Measurements from ENCODE around the gene COTL1. TPM values are rescaled to one million over a fixed set of nuclear protein-coding genes. Genes with fewer than 3 reads are reported as not detected.
A peak's percentile ranks its signal among the peaks of the same experiment; 100 is the strongest.

COTL1 gene
- total and polyA plus RNA-seq, 2 of the 13 experiments (the other 11 are each of a cell fraction or from before 2014, with no cell fraction given), result 8.7 to 16.9 TPM

- intact Hi-C loops (cut with micrococcal nuclease; ENCODE audit: unreplicated experiment) (no loop called here), in situ Hi-C loops (cut with HindIII; ENCODE audit: extremely low pct_ligation_motif_present, low pct_unique_long_range_greater_than_20kb) (no loop called here)
- no peak for DNase-seq (ENCODE audit: low spot score)
- ChIA-PET POLR2A (no interaction called here), CTCF (ENCODE audit: low intra/inter-chr PET ratio, low total read pairs) (no interaction called here)
- Histone ChIP-seq H3K79me2 (ENCODE audit: insufficient read depth, low read length) (no peaks in the 10 kb centered on the region), H3K27ac (ENCODE audit: extremely low read length, insufficient read depth, low read length) (no peak overlapping the region), H3K9ac (ENCODE audit: insufficient read depth, low read depth, low read length) (no peak overlapping the region), H3K4me3 (replicated peaks in 1 of 3; ENCODE audit: insufficient read depth in 1 of 3, low read depth in 2 of 3, low read length in 3 of 3) (no peak overlapping the region), H4K20me1 (ENCODE audit: insufficient read depth, low read length) (no peaks in the 10 kb centered on the region), H3K4me2 (ENCODE audit: low read depth, low read length) (no peak overlapping the region), H3K4me1 (ENCODE audit: insufficient read depth, low read length) (peaks cover 25% of the 10 kb centered on the region), H3K36me3 (replicated peaks in 1 of 2; ENCODE audit: control insufficient read depth in 1 of 2, insufficient read depth in 2 of 2, low read length in 2 of 2) (no peaks in the 10 kb centered on the region), H3K27me3 (ENCODE audit: control insufficient read depth in 1 of 2, insufficient read depth in 2 of 2, low read length in 2 of 2) (peaks cover 3 to 40% of the 10 kb centered on the region in 2 experiments; a peak in 4 of 5 replicates), H3K9me3 (ENCODE audit: low read length) (no peaks in the 10 kb centered on the region), H2AFZ (ENCODE audit: low read length) (no peak overlapping the region)
- BruUV-seq (replicated peaks), result no TSS peak
- FAIRE-seq, result no peak
- ATAC-seq, result peak; percentile 34
- 59% methylated on average over 7 of the region's 8 CpGs for WGBS (ENCODE audit: low lambda C conversion rate)
- TF ChIP-seq ZSCAN22 (CRISPR knock-in tag; IDR thresholded peaks at IDR 0.05) (no peak), NR1H2 (CRISPR knock-in tag; IDR thresholded peaks at IDR 0.05; ENCODE audit: borderline replicate concordance, low read depth) (no peak), CENPT (CRISPR knock-in tag; IDR thresholded peaks at IDR 0.05; ENCODE audit: low read depth) (no peak), GLI4 (CRISPR knock-in tag; IDR thresholded peaks at IDR 0.05; ENCODE audit: borderline replicate concordance) (no peak), HOXA5 (CRISPR knock-in tag; IDR thresholded peaks at IDR 0.05) (no peak), ZFP36 (IDR thresholded peaks at IDR 0.05; ENCODE audit: borderline replicate concordance, low read depth, low read length, partially characterized antibody) (no peak), ZNF687 (CRISPR knock-in tag; IDR thresholded peaks at IDR 0.05) (peak; percentile 3; the same call in 1 of the 2 replicates)
- TF ChIP-seq, protein P1, sequence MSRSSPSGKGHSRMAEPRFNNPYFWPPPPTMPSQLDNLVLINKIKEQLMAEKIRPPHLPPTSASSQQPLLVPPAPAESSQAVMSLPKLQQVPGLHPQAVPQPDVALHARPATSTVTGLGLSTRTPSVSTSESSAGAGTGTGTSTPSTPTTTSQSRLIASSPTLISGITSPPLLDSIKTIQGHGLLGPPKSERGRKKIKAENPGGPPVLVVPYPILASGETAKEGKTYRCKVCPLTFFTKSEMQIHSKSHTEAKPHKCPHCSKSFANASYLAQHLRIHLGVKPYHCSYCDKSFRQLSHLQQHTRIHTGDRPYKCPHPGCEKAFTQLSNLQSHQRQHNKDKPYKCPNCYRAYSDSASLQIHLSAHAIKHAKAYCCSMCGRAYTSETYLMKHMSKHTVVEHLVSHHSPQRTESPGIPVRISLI (CRISPR knock-in tag; IDR thresholded peaks at IDR 0.05; ENCODE audit: borderline replicate concordance), result peak; percentile 25; the same call in 1 of the 2 replicates
- TF ChIP-seq, protein P2, sequence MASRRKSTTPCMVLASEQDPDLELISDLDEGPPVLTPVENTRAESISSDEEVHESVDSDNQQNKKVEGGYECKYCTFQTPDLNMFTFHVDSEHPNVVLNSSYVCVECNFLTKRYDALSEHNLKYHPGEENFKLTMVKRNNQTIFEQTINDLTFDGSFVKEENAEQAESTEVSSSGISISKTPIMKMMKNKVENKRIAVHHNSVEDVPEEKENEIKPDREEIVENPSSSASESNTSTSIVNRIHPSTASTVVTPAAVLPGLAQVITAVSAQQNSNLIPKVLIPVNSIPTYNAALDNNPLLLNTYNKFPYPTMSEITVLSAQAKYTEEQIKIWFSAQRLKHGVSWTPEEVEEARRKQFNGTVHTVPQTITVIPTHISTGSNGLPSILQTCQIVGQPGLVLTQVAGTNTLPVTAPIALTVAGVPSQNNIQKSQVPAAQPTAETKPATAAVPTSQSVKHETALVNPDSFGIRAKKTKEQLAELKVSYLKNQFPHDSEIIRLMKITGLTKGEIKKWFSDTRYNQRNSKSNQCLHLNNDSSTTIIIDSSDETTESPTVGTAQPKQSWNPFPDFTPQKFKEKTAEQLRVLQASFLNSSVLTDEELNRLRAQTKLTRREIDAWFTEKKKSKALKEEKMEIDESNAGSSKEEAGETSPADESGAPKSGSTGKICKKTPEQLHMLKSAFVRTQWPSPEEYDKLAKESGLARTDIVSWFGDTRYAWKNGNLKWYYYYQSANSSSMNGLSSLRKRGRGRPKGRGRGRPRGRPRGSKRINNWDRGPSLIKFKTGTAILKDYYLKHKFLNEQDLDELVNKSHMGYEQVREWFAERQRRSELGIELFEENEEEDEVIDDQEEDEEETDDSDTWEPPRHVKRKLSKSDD (CRISPR knock-in tag; IDR thresholded peaks at IDR 0.05; ENCODE audit: low read depth), result no peak
- TF ChIP-seq, protein P3, sequence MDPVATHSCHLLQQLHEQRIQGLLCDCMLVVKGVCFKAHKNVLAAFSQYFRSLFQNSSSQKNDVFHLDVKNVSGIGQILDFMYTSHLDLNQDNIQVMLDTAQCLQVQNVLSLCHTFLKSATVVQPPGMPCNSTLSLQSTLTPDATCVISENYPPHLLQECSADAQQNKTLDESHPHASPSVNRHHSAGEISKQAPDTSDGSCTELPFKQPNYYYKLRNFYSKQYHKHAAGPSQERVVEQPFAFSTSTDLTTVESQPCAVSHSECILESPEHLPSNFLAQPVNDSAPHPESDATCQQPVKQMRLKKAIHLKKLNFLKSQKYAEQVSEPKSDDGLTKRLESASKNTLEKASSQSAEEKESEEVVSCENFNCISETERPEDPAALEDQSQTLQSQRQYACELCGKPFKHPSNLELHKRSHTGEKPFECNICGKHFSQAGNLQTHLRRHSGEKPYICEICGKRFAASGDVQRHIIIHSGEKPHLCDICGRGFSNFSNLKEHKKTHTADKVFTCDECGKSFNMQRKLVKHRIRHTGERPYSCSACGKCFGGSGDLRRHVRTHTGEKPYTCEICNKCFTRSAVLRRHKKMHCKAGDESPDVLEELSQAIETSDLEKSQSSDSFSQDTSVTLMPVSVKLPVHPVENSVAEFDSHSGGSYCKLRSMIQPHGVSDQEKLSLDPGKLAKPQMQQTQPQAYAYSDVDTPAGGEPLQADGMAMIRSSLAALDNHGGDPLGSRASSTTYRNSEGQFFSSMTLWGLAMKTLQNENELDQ (CRISPR knock-in tag; IDR thresholded peaks at IDR 0.05; ENCODE audit: borderline replicate concordance), result no peak
- TF ChIP-seq, protein P4, sequence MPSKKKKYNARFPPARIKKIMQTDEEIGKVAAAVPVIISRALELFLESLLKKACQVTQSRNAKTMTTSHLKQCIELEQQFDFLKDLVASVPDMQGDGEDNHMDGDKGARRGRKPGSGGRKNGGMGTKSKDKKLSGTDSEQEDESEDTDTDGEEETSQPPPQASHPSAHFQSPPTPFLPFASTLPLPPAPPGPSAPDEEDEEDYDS (CRISPR knock-in tag; IDR thresholded peaks at IDR 0.05), result no peak
Measured at GRCh38 chr16:84548508-84548907, 69.4 kb downstream of the COTL1 start.
